ENCODE data around the gene CA9.

- TF ChIP-seq HDGF (IDR thresholded peaks at IDR 0.05) (no peak), CBX1 (IDR thresholded peaks at IDR 0.05; ENCODE audit: low read depth) (no peak), CHD1 (IDR thresholded peaks at IDR 0.05; ENCODE audit: low read length) (no peak), SIX5 (IDR thresholded peaks at IDR 0.05; ENCODE audit: borderline replicate concordance in 1 of 2, insufficient read depth in 1 of 2, low read depth in 1 of 2, low read length in 2 of 2) (no peak)
- TF ChIP-seq, protein P1, sequence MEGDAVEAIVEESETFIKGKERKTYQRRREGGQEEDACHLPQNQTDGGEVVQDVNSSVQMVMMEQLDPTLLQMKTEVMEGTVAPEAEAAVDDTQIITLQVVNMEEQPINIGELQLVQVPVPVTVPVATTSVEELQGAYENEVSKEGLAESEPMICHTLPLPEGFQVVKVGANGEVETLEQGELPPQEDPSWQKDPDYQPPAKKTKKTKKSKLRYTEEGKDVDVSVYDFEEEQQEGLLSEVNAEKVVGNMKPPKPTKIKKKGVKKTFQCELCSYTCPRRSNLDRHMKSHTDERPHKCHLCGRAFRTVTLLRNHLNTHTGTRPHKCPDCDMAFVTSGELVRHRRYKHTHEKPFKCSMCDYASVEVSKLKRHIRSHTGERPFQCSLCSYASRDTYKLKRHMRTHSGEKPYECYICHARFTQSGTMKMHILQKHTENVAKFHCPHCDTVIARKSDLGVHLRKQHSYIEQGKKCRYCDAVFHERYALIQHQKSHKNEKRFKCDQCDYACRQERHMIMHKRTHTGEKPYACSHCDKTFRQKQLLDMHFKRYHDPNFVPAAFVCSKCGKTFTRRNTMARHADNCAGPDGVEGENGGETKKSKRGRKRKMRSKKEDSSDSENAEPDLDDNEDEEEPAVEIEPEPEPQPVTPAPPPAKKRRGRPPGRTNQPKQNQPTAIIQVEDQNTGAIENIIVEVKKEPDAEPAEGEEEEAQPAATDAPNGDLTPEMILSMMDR (IDR thresholded peaks at IDR 0.05 in 2 of 3, conservative IDR thresholded peaks at IDR 0.05 in 1 of 3; ENCODE audit: insufficient read depth in 2 of 3, low read depth in 1 of 3, low read length in 3 of 3), result no peak
Observed at GRCh38 chr9:35705372-35705771, 31.6 kb downstream of the CA9 start.

Data from K562 (cell line).